HG03520 (cell line): ENCODE measurements around the gene NOXRED1.

Experiments used
- ATAC-seq: cut with Tn5 transposase; IDR thresholded peaks from one replicate; pipeline ENCODE4 v1.9.1; 2021; ENCODE audit warnings: mild to moderate bottlenecking, moderate library complexity; ENCODE audit not compliant: unreplicated experiment

Gene NOXRED1

GRCh38 chr14:77347751-77348150, 75.6 kb downstream of the NOXRED1 start:
- no peak for ATAC-seq

GRCh38 chr14:77346495-77346894, 76.8 kb downstream of the NOXRED1 start:
- ATAC-seq, result no peak

GRCh38 chr14:77344377-77344996, 78.8 kb downstream of the NOXRED1 start:
- no peak for ATAC-seq
